NT2/D1 (cell line): ENCODE measurements around the gene GIT2.

Source experiments
- YY1 ChIP-seq: IDR thresholded peaks from 2 replicates; pipeline ENCODE4 v1.6.1; 2011; ENCODE audit not compliant: insufficient read length, insufficient read depth
- ZNF274 ChIP-seq: IDR thresholded peaks from 2 replicates; pipeline ENCODE4 v1.6.1; 2011; ENCODE audit warnings: mild to moderate bottlenecking, low read depth, low read length

GRCh38 chr12:110006115-110006514 lies 9.9 kb upstream of the GIT2 start:
- TF ChIP-seq YY1 = no peak
- no peak for TF ChIP-seq ZNF274
